Activated CD4-positive, alpha-beta T cell treated with anti-CD3 and anti-CD28 coated beads, Interleukin-2, amount 50 U/mL, for 48 hours (primary cell): Measurements from ENCODE around the gene BLTP2.
"Not testable (repeated sequence)": the region's sequence is repeated elsewhere in the genome, so short reads cannot be mapped to it uniquely, and the experiment has no call there.

Experiments used
- DNase-seq, 2 experiments: peaks; one replicate each; pipeline ENCODE4 v3.0.0-alpha.2; 2020

BLTP2 gene

DNA sequence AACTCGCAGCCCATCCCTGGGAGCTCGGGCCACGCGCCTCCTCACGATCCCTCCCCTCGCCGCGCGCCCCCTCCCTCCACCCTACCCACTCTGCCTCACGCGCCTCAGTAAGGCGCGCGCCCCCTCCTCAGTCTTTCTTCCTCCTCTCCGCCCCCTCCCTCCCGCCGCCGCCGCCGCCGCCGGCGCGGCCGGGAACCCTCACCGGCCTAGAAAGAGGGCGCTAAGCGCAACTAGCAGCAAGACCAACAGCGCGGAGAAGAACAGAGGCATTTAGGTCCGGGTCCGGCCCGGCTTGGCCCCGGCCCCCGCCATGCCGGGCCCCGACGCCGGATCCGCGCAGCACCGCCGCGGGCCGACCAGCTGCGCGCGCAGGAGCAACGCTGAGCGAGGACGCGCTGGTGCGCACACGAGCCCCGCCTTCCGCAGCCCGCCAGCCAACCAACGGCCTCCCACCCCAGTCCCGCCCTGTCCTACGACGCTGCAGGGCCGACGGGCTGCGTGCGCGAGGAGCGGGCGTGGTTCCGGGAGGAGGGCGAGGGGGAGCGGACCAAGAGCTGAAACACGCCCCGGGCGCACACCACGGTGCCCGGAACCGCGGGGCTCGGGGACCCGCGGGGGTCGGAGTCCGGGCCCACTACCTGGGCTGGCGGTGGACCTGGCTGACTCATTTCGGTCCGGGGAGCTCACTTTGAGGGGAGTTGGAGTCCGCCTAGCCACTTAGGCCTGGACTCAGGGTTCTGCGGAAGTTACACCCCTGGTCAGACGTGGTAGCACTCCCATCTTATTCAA lies at the start of gene BLTP2:
Gene BLTP2, minus strand, starts transcription at position 372 of the 789 bp plus-strand sequence. Its CDS starts 102 bp downstream, at position 270.
- peak; percentile 95 to 96 for DNase-seq

- no peak for DNase-seq
Observed at GRCh38 chr17:28693869-28694268, 48.9 kb upstream of the BLTP2 start.

- DNase-seq = no peak
Observed at GRCh38 chr17:28689011-28689410, 44.1 kb upstream of the BLTP2 start.

DNA sequence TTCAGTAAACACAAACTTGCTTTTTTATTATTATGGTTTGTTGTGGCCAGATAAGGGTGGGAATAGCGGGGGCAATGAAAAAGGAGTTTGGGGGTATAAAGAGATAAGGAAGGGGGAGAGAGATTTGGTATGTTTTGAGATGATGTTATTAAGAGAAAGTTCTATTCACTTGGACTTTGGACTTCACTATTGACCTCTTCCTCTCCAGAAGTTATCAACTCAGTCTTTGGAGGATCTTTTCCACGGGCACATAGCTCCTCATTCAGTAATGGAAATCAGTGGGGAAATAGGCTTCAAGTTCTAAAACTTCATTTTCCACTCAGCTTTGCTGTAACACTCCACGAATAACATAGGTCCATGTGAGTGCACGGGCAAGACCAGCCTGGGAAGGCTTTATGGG lies 43.5 kb upstream of the BLTP2 start:
- no peak for DNase-seq

GRCh38 chr17:28686296-28686695 lies 41.3 kb upstream of the BLTP2 start:
- no peak for DNase-seq

DNA sequence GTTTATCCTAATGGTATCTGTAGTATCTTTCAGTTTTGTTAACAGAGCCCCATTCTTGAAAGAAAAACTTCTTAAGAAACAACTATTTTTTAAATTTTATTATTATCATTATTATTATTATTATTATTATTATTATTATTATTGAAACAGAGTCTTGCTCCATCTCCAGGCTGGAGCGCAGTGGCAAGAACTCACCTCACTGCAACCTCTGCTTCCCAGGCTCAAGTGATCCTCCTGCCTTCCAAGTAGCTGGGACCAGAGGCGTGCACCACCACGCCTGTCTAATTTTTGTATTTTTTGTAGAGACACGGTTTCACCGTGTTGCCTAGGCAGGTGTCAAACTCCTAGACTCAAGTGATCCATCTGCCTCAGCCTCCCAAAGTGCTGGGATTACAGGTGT lies 40.4 kb upstream of the BLTP2 start:
- no peak for DNase-seq

DNA sequence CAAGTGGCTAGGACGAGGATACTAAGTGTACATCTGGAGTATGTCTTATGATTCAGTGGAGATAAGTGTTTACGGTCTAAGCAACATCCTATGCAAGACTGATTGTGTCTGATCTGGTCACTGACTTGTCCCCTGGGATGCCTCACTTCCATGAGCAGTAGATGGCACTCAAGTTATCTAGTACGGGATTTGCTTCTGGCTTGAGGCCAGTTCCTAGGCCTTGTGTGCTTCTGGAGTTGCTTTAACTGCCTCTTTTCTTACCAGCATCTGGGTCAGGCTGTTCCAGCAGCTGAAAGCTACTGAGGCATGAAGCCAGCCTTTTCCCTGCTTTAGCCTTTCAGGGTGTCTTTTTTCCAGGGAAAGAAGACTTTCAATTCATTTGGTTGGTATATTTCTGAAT lies 40.0 kb upstream of the BLTP2 start:
- no peak for DNase-seq

GRCh38 chr17:28682655-28683054 lies 37.7 kb upstream of the BLTP2 start:
- no peak for DNase-seq

DNA sequence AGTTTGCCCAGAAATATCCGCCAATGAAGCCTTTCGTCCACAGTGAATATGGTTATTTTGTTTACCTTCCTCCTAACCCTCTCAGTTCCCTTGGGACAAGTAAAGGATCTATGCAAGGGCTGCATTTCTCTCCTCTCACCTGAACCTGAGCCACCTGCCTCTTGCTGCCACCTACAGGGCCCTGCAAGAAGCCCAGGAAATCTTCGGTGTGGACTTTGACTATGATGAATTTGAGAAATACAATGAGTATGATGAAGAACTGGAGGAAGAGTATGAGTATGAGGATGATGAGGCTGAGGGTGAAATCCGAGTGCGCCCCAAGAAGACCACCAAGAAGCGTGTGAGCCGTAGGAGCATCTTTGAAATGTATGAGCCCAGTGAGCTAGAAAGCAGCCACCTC lies 31.0 kb upstream of the BLTP2 start:
- DNase-seq = no peak

- DNase-seq = no peak
Observed at GRCh38 chr17:28675490-28675889, 30.5 kb upstream of the BLTP2 start.

DNA sequence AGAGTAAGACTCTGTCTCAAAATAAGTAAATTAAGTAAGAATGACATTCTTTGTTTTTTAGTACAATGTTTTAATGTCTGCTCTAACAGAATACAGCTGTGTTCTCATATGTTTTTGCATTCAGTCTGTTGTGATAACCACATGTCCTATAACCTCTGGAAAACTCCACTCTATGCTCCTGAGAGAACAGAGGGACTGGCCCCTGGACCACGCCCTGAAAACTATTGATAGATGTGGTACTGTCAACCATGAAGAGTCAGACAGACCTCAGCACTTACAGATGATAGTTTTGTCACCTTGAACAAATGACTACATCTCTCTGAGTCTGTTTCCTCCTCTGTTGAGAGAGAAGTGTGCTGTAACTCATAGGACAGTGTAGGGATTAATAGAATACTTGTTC lies 25.0 kb upstream of the BLTP2 start:
- no peak for DNase-seq

DNA sequence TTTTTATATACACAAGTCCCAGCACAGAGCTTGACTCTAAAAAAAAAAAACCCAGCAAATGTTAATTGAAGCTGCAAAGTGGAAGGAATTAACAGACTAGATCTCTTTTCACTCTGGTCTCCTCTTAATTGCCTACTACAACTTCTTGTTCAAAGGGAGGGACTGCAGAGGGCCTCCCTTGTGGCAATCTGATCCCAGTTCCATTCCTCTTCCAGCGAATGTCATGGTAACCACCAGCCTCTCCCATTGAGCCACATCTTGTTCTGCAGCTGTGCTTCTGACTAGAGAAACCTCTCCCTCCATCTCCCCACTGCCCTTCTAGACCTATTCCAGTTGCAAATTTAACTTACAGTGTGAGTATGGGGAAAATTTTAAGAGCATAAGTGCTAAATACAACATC lies 22.9 kb upstream of the BLTP2 start:
- no peak for DNase-seq

DNA sequence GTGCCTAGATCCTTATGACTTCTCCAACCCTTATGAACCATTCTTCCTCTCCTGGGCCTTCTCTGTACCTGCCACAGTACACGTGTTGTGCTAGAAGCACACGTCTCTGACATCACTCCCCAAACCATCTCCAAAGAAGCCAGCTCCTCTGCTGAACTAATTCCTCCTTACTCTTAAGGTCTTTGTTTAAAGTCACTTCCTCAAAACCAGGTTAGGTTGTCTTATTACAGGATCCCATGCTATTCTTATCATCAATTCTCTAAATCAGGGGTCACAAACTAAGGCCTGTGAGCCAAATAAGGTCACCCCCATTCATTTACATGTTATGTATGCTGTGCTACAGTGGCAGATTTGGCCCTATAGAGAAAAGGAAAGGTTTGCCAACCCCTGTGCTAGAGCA lies 21.0 kb upstream of the BLTP2 start:
- no peak for DNase-seq

DNA sequence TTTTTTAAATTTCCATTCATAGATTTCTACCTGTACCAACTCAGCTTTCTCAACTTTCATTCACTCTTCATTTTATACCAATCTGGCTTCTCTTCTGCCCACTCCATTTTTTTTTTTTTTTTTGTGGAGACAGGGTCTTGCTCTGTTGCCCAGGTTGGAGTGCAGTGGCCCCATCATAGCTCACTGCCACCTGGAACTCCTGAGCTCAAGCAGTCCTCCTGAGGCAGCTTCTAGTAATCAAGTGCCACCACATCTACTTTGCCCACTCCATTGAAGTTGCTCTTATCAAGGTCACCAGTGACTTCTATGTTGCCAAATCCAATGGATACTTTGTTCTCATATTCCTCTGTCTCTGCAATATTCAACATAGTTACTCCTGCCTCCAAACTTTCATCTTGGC lies 18.8 kb upstream of the BLTP2 start:
- DNase-seq = no peak

GRCh38 chr17:28662527-28662829 lies 17.5 kb upstream of the BLTP2 start:
- no peak for DNase-seq

- DNase-seq = peak; percentile 97 to 98
Observed at GRCh38 chr17:28661635-28662526, 16.9 kb upstream of the BLTP2 start, which contains the start of the genes SDF2 and SUPT6H. SDF2 (minus strand) TSS chr17:28661906; CDS start chr17:28661876, 30 bp downstream. SUPT6H (plus strand) TSS chr17:28662205; CDS start chr17:28673402, 11,197 bp downstream.

DNA sequence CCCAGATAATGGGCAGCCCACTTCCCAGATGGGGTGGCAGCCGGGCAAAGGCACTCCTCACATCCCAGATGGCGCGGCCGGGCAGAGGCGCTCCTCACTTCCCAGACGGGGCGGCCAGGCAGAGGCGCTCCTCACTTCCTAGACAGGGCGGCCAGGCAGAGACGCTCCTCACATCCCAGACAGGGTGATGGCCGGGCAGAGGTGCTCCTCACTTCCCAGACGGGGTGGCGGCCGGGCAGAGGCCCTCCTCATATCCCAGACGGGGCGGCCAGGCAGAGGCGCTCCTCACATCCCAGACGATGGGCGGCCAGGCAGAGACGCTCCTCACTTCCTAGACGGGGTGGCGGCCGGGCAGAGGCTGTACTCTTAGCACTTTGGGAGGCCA lies 14.5 kb upstream of the BLTP2 start:
- not testable (repeated sequence) for DNase-seq

GRCh38 chr17:28658766-28659496 lies 14.0 kb upstream of the BLTP2 start:
- DNase-seq = not testable (repeated sequence)

DNA sequence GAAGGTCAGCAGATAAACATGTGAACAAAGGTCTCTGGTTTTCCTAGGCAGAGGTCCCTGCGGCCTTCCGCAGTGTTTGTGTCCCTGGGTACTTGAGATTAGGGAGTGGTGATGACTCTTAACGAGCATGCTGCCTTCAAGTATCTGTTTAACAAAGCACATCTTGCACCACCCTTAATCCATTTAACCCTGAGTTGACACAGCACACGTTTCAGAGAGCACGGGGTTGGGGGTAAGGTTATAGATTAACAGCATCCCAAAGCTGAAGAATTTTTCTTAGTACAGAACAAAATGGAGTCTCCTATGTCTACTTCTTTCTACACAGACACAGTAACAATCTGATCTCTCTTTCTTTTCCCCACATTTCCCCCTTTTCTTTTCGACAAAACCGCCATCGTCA lies 13.4 kb upstream of the BLTP2 start:
- not testable (repeated sequence) for DNase-seq

DNA sequence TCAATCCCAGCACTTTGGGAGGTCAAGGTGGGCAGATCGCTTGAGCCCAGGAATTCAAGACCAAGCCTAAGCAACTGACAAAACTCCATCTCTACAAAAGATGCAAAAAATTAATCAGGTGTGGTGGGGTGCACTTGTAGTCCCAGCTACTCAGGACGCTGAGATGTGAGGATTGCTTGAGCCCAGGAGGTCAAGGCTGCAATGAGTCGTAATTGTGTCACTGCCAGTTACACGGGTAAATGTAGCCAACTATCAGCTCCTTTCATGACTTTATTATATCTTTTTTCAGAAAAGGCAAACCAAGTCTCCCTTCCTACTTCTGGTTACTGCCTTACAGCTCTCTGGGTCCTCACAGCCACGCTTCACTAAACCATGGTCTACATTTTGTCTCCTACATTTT lies 12.8 kb upstream of the BLTP2 start:
- DNase-seq = no peak

DNA sequence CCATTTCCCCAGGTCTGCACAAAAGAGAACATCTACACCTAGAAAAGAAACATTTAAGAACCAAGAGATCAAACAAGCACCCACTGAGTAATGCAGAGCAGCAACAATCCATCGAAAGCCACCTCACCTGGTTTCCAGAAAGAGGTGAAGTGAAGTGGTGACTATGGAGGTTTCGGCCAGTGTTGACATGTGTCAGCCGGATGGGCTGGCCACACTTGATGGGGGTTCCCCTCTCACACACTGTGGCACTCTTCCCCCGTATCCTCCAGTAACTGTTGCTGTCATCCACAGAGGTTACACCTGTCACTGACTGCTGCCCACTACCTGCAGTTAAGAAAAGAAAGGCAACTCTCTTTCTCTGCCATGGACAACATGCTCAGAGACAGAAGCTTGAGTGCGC lies 10.2 kb upstream of the BLTP2 start:
- no peak for DNase-seq

GRCh38 chr17:28648698-28649097 lies 3.7 kb upstream of the BLTP2 start:
- no peak for DNase-seq

- DNase-seq = peak; percentile 3 to 10
Observed at GRCh38 chr17:28646039-28646754, 1.2 kb upstream of the BLTP2 start.
